ENCODE measurements around the gene SULT1B1.
"Not testable (repeated sequence)": the region's sequence is repeated elsewhere in the genome, so short reads cannot be mapped to it uniquely, and the experiment has no call there.

The SULT1B1 gene

GRCh38 chr4:69760455-69760854 lies at the start of gene SULT1B1:
Gene SULT1B1 (minus strand): TSS chr4:69760620. CDS start chr4:69755217, 5,403 bp downstream.
- no peak for DNase-seq

- DNase-seq, result no peak
These were observed 40.2 kb upstream of the SULT1B1 start for GRCh38 chr4:69800599-69800998.

GRCh38 chr4:69799337-69799736 lies 38.9 kb upstream of the SULT1B1 start:
- DNase-seq, result no peak

GRCh38 chr4:69793732-69794131 lies 33.3 kb upstream of the SULT1B1 start:
- no peak for DNase-seq

- no peak for DNase-seq
These were observed 27.5 kb upstream of the SULT1B1 start for GRCh38 chr4:69787879-69788278.

- DNase-seq, result no peak
These were observed 26.1 kb upstream of the SULT1B1 start for GRCh38 chr4:69786547-69786946.

GRCh38 chr4:69785211-69785831 lies 24.9 kb upstream of the SULT1B1 start:
- no peak for DNase-seq

- no peak for DNase-seq
These were observed 22.4 kb upstream of the SULT1B1 start for GRCh38 chr4:69782651-69783310.

GRCh38 chr4:69781458-69782418 lies 21.3 kb upstream of the SULT1B1 start:
- no peak for DNase-seq

GRCh38 chr4:69780141-69780540 lies 19.7 kb upstream of the SULT1B1 start:
- DNase-seq, result no peak

GRCh38 chr4:69776696-69777095 lies 16.3 kb upstream of the SULT1B1 start:
- DNase-seq, result no peak

GRCh38 chr4:69775321-69775867 lies 15.0 kb upstream of the SULT1B1 start:
- DNase-seq, result no peak

GRCh38 chr4:69773484-69773883 lies 13.1 kb upstream of the SULT1B1 start:
- DNase-seq, result no peak

- DNase-seq, result not testable (repeated sequence)
These were observed 8.1 kb upstream of the SULT1B1 start for GRCh38 chr4:69768554-69768953.

GRCh38 chr4:69765751-69766150 lies 5.3 kb upstream of the SULT1B1 start:
- DNase-seq, result no peak

GRCh38 chr4:69764311-69764710 lies 3.9 kb upstream of the SULT1B1 start:
- no peak for DNase-seq

- no peak for DNase-seq
These were observed 2.8 kb upstream of the SULT1B1 start for GRCh38 chr4:69763233-69763632.

- no peak for DNase-seq
These were observed 1.2 kb downstream of the SULT1B1 start for GRCh38 chr4:69759189-69759604.

- no peak for DNase-seq
These were observed 3.0 kb downstream of the SULT1B1 start for GRCh38 chr4:69757464-69757863.

GRCh38 chr4:69754926-69755580 lies 5.4 kb downstream of the SULT1B1 start:
- DNase-seq, result no peak

GRCh38 chr4:69753686-69754085 lies 6.7 kb downstream of the SULT1B1 start:
- no peak for DNase-seq

- DNase-seq, result no peak
These were observed 10.1 kb downstream of the SULT1B1 start for GRCh38 chr4:69750346-69750745.

GRCh38 chr4:69749771-69750170 lies 10.6 kb downstream of the SULT1B1 start:
- DNase-seq, result no peak
